ENCODE measurements around the gene NR3C1. TPM values are rescaled to one million over a fixed set of nuclear protein-coding genes. Genes with fewer than 3 reads are reported as not detected.

Gene NR3C1
- polyA plus RNA-seq, 1 experiment = 44.1 TPM

DNA sequence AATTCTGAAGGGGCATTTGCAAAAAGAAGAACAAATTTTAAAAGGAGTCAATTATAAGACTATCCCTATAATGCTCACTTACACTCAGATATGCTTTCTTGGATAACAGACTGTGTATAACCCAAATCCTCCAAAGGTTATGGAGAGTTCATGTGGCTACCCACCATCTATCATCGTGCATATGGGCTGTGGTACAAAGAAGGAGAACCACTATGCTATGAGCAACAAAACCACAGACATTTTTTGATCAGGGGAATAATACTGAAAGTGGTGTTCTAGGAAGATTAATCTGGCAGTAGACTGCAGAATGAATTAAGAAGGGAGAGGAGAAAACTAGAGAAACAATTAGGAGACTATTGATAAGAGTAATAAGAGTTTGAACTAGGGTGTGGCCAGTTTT is 16.8 kb downstream of the NR3C1 start:
- ChIA-PET POLR2A (no interaction called here), CTCF (no interaction called here)
- peaks cover 8% of the 10 kb centered on the region for H3K9me3 ChIP-seq (ENCODE audit: control insufficient read depth, insufficient read depth, low read length)

DNA sequence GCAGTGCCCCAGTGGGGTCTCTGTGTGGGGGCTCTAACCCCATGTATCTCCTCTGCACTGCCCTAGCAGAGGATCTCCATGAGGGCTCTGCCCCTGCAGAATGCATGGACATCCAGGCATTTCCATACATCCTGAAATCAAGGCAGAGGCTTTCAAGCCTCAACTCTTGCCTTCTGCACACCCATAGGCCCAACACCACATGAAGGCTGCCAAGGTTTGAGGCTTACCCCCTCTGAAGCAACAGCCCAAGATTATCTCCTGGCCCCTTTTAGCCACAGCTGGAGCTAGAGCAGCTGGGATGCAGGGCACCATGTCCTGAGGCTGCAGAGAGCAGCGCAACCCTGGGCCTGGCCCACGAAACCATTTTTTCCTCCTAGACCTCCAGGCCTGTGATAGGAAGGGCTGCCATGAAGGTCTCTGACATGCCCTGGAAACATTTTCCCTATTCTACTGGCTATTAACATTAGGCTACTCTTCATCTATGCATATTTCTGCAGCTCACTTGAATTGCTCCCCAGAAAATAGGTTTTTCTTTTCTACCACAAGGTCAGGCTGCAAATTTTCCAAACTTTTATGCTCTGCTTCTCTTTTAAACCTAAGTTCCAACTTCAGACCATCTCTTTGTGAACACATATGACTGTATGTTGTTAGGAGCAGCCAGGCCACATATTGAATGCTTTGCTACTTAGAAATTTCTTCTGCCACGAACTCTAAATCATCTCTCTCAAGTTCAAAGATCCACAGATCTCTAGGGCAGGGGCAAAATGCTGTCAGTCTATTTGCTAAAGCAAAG is 18.4 kb downstream of the NR3C1 start:
- CTCF ChIA-PET = no interaction called here
- POLR2A ChIA-PET = no interaction called here
- Histone ChIP-seq H3K27ac (ENCODE audit: low read depth, low read length) (no peak overlapping the region), H3K4me3 (ENCODE audit: low read depth, low read length) (no peak overlapping the region), H3K27me3 (ENCODE audit: control insufficient read depth, insufficient read depth, low read length) (no peaks in the 10 kb centered on the region), H3K9me3 (ENCODE audit: control insufficient read depth, insufficient read depth, low read length) (peaks cover 8% of the 10 kb centered on the region)
- no peak for DNase-seq (ENCODE audit: low read depth, low spot score)
- TF ChIP-seq, protein P1, sequence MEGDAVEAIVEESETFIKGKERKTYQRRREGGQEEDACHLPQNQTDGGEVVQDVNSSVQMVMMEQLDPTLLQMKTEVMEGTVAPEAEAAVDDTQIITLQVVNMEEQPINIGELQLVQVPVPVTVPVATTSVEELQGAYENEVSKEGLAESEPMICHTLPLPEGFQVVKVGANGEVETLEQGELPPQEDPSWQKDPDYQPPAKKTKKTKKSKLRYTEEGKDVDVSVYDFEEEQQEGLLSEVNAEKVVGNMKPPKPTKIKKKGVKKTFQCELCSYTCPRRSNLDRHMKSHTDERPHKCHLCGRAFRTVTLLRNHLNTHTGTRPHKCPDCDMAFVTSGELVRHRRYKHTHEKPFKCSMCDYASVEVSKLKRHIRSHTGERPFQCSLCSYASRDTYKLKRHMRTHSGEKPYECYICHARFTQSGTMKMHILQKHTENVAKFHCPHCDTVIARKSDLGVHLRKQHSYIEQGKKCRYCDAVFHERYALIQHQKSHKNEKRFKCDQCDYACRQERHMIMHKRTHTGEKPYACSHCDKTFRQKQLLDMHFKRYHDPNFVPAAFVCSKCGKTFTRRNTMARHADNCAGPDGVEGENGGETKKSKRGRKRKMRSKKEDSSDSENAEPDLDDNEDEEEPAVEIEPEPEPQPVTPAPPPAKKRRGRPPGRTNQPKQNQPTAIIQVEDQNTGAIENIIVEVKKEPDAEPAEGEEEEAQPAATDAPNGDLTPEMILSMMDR (IDR thresholded peaks at IDR 0.05; ENCODE audit: low read depth, low read length) = no peak

More for the DNA sequence above, 16.8 kb downstream of the NR3C1 start:
- no peak overlapping the region for H3K27ac ChIP-seq (ENCODE audit: low read depth, low read length)
- TF ChIP-seq, protein P1 (IDR thresholded peaks at IDR 0.05; ENCODE audit: low read depth, low read length) = no peak
- H3K4me3 ChIP-seq (ENCODE audit: low read depth, low read length) = no peak overlapping the region
- H3K27me3 ChIP-seq (ENCODE audit: control insufficient read depth, insufficient read depth, low read length) = no peaks in the 10 kb centered on the region
- DNase-seq (ENCODE audit: low read depth, low spot score) = no peak

DNA sequence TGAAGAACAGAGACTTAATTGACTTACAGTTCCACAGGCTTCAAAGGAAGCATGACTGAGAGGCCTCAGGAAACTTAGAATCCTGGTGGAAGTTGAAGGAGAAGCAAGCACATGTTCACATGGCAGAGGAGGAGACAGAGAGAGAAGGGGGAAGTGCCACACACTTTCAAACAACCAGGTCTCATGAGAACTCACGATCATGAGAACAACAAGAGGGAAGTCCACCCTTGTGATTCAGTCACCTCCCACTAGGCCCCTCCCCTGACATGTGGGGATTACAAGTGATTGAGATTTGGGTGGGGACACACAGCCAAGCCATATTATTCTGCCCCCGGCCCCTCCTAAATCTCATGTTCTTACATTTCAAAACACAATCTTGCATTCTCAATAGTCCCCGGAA is 19.5 kb downstream of the NR3C1 start:
- H3K27me3 ChIP-seq (ENCODE audit: control insufficient read depth, insufficient read depth, low read length) = no peaks in the 10 kb centered on the region
- ChIA-PET CTCF (no interaction called here), POLR2A (no interaction called here)
- no peak for DNase-seq (ENCODE audit: low read depth, low spot score)
- TF ChIP-seq, protein P1 (IDR thresholded peaks at IDR 0.05; ENCODE audit: low read depth, low read length) = no peak
- no peak overlapping the region for H3K27ac ChIP-seq (ENCODE audit: low read depth, low read length)
- H3K4me3 ChIP-seq (ENCODE audit: low read depth, low read length) = no peak overlapping the region
- peaks cover 8% of the 10 kb centered on the region for H3K9me3 ChIP-seq (ENCODE audit: control insufficient read depth, insufficient read depth, low read length)

- Histone ChIP-seq H3K4me3 (ENCODE audit: low read depth, low read length) (no peak overlapping the region), H3K27me3 (ENCODE audit: control insufficient read depth, insufficient read depth, low read length) (no peaks in the 10 kb centered on the region), H3K27ac (ENCODE audit: low read depth, low read length) (no peak overlapping the region), H3K9me3 (ENCODE audit: control insufficient read depth, insufficient read depth, low read length) (peaks cover 2% of the 10 kb centered on the region)
- CTCF ChIA-PET = no interaction called here
- DNase-seq (ENCODE audit: low read depth, low spot score) = no peak
- POLR2A ChIA-PET = no interaction called here
- TF ChIP-seq, protein P1 (IDR thresholded peaks at IDR 0.05; ENCODE audit: low read depth, low read length) = no peak
Measured at GRCh38 chr5:143379606-143380005, 23.9 kb downstream of the NR3C1 start.

DNA sequence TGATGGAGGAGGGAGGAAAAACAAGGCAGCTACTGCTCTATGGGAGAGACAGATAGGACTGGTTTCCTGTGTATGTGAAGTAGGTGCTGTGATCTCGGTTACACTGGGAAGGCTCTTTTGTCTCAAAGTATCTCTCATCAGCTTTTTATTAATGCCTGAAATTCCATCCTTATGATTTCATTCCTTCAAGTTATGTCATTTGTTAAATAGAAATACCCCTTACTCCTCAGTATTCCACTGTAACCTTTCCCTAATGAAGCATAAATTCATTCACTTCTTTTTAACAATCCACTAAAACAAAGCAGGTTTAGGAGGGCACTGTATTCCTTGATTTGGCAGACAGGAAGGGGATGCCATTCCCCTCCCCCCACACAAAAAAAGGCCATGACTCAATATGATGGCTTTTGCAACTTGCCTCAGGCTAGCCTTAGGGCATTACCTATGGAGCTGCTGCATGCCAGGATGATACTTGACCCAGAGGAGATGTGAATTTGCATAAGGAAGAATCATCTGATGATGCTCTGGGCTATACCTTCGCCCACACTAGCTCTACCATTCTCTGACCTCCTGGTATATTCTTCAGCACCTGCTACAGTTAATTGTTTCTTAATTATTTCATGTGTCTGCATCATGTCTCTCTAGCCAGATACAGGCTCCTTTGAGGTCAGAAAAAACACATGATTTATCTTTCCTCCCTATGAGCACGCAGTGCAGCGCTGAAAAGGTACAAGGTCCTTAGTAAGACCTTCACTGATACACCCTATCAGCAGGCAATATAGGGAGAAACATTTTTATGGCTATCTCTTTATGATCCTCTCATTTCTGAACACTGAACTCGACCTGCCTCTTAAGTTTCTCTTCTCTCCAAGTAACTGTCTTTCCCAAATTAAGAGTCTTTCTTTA is 26.3 kb downstream of the NR3C1 start:
- no peak for DNase-seq (ENCODE audit: low read depth, low spot score)
- ChIA-PET CTCF (no interaction called here), POLR2A (no interaction called here)
- TF ChIP-seq, protein P1 (IDR thresholded peaks at IDR 0.05; ENCODE audit: low read depth, low read length) = no peak
- Histone ChIP-seq H3K27me3 (ENCODE audit: control insufficient read depth, insufficient read depth, low read length) (no peaks in the 10 kb centered on the region), H3K9me3 (ENCODE audit: control insufficient read depth, insufficient read depth, low read length) (no peaks in the 10 kb centered on the region), H3K27ac (ENCODE audit: low read depth, low read length) (no peak overlapping the region), H3K4me3 (ENCODE audit: low read depth, low read length) (no peak overlapping the region)
